H1 (cell line): ENCODE measurements around the gene CKAP2L. TPM values are rescaled to one million over a fixed set of nuclear protein-coding genes. Genes with fewer than 3 reads are reported as not detected.

ENCODE experiments used
- POLR2A ChIP-seq, 2 experiments: IDR thresholded peaks; 1 replicate in 1 of 2; 2 replicates in 1 of 2; pipeline ENCODE4 v1.6.1; 2011; ENCODE audit warnings: low read depth in 2 of 2, low read length in 2 of 2, mild to moderate bottlenecking in 2 of 2; ENCODE audit errors: control extremely low read depth in 1 of 2
- SAP30 ChIP-seq: fragments of 300-600 bp; sonication (generic); IDR thresholded peaks from 2 replicates; pipeline ENCODE4 v1.7.1; 2012; ENCODE audit warnings: low read length, moderate library complexity, mild to moderate bottlenecking, inconsistent platforms; ENCODE audit not compliant: insufficient read depth, insufficient replicate concordance
- SP1 ChIP-seq: IDR thresholded peaks from 2 replicates; pipeline ENCODE4 v1.6.1; 2011; ENCODE audit warnings: low read depth, low read length
- polyA plus RNA-seq, 7 experiments: library from polyadenylated mRNA; depleted of rRNA in 3 of 7; stranded (reverse) in 5 of 7; unstranded in 2 of 7; fragments of >200 nt in 5 of 7; fragments of 200-250 nt in 2 of 7; gene quantifications; 1 replicate in 5 of 7; 2 replicates in 1 of 7; 4 replicates in 1 of 7; pipeline versions ENCODE4 v1.2.1 to v1.2.3, GENCODE V29; 2011 to 2013; ENCODE audit warnings: missing spikeins in 2 of 7, mixed read lengths in 2 of 7
- total RNA-seq: library from RNA; stranded (reverse); fragmentation: NEBNext Ultra II Directional; extraction: Animal tissue kit (Norgen Biotek cat#: 25700); gene quantifications from 2 replicates; pipeline ENCODE4 v1.2.1, GENCODE V29; 2021

Gene CKAP2L
- total and polyA plus RNA-seq, 2 of the 8 experiments (the other 6 are each of a cell fraction or from before 2014, with no cell fraction given), result 2.5 to 20.7 TPM

GRCh38 chr2:112712465-112712864, 51.9 kb downstream of the CKAP2L start (continued):
- TF ChIP-seq SAP30, result no peak
- no peak for TF ChIP-seq POLR2A (IDR thresholded peaks at IDR 0.05; ENCODE audit: control extremely low read depth in 1 of 2, low read depth in 2 of 2, low read length in 2 of 2)
- TF ChIP-seq SP1, result no peak
